ENCODE measurements around the gene RBP3. TPM values are rescaled to one million over a fixed set of nuclear protein-coding genes. Genes with fewer than 3 reads are reported as not detected.
A peak's percentile ranks its signal among the peaks of the same experiment; 100 is the strongest.

Gene RBP3
- total RNA-seq, 5 donors from 2014 or later (not counting 1 experiment from before 2014, with no cell fraction given) = not detected

GRCh38 chr10:47339759-47340607, 8.2 kb upstream of the RBP3 start:
- no peaks in the 10 kb centered on the region for H3K9me3 ChIP-seq
- POLR2A ChIA-PET = no interaction called here
- Mint-ChIP-seq H3K4me1 (peaks cover 0 to 3% (median 0%) of the 10 kb centered on the region in 3 donors), H3K36me3 (no peaks in the 10 kb centered on the region), H3K27me3 (peaks cover 13 to 24% of the 10 kb centered on the region in 2 donors), H3K9me3 (no peaks in the 10 kb centered on the region), H3K4me3 (no peak overlapping the region), H3K27ac (peak overlapping the region in 1 of 2 donors; percentile 3)
- CTCF ChIA-PET = interaction anchor here in 1 of 2 donors (1.0 to 1.6 kb wide), 4 partner anchors 28 to 316 kb away, joined by 3 to 9 read pairs (median 5); no protein-coding TSS in a partner anchor
- no peak overlapping the region for H3K27ac ChIP-seq (ENCODE audit: low read length)
- no peaks in the 10 kb centered on the region for H3K36me3 ChIP-seq (ENCODE audit: control insufficient read depth in 2 of 2, extremely low read depth in 1 of 2, insufficient read depth in 1 of 2, low read length in 1 of 2)
- peak in 1 of 4 experiments; percentile 37 for ATAC-seq (replicated peaks in 1 of 4)
- 72% methylated on average over 11 of the region's 15 CpGs for WGBS (ENCODE audit: insufficient coverage)
- no peak overlapping the region for H3K4me3 ChIP-seq (ENCODE audit: control insufficient read depth in 1 of 2, extremely low read depth in 1 of 2, low read length in 1 of 2)
- H3K4me1 ChIP-seq (ENCODE audit: control insufficient read depth in 1 of 2, extremely low read depth in 1 of 2, insufficient read depth in 2 of 2, low read length in 2 of 2) = no peaks in the 10 kb centered on the region
- H3K27me3 ChIP-seq (replicated peaks in 1 of 2; ENCODE audit: control insufficient read depth in 2 of 2, extremely low read depth in 1 of 2, insufficient read depth in 2 of 2, low read length in 1 of 2) = peaks cover 0 to 12% of the 10 kb centered on the region in 2 experiments
- peak in 1 of 35 experiments; percentile 3 for DNase-seq

- 48% methylated on average over 2 of the region's 5 CpGs for WGBS (ENCODE audit: insufficient coverage)
- ChIA-PET POLR2A (no interaction called here), CTCF (interaction anchor here (1.0 to 1.6 kb wide), 5 partner anchors 15 to 316 kb away, joined by 3 to 9 read pairs (median 5); no protein-coding TSS in a partner anchor)
- H3K27ac ChIP-seq (ENCODE audit: low read length) = no peak overlapping the region
- peak overlapping the region in 1 of 2 donors; percentile 3 for H3K27ac Mint-ChIP-seq
- H3K4me3 Mint-ChIP-seq = no peak overlapping the region
- H3K9me3 ChIP-seq = no peaks in the 10 kb centered on the region
- no peaks in the 10 kb centered on the region for H3K36me3 Mint-ChIP-seq
- H3K36me3 ChIP-seq (ENCODE audit: control insufficient read depth in 2 of 2, extremely low read depth in 1 of 2, insufficient read depth in 1 of 2, low read length in 1 of 2) = no peaks in the 10 kb centered on the region
- peaks cover 13 to 24% of the 10 kb centered on the region in 2 donors for H3K27me3 Mint-ChIP-seq
- H3K4me1 ChIP-seq (ENCODE audit: control insufficient read depth in 1 of 2, extremely low read depth in 1 of 2, insufficient read depth in 2 of 2, low read length in 2 of 2) = no peaks in the 10 kb centered on the region
- ATAC-seq (replicated peaks in 1 of 4) = peak; percentile 48 to 68 (median 64)
- peaks cover 0 to 12% of the 10 kb centered on the region in 2 experiments for H3K27me3 ChIP-seq (replicated peaks in 1 of 2; ENCODE audit: control insufficient read depth in 2 of 2, extremely low read depth in 1 of 2, insufficient read depth in 2 of 2, low read length in 1 of 2)
- H3K9me3 Mint-ChIP-seq = no peaks in the 10 kb centered on the region
- DNase-seq = peak; percentile 19 to 78 (median 56)
- H3K4me1 Mint-ChIP-seq = peaks cover 0 to 3% (median 0%) of the 10 kb centered on the region in 3 donors
- H3K4me3 ChIP-seq (ENCODE audit: control insufficient read depth in 1 of 2, extremely low read depth in 1 of 2, low read length in 1 of 2) = no peak overlapping the region
Measured at GRCh38 chr10:47340608-47341170, 7.5 kb upstream of the RBP3 start.

GRCh38 chr10:47344996-47345870, 2.9 kb upstream of the RBP3 start:
- 69% methylated on average over 9 of the region's 13 CpGs for WGBS (ENCODE audit: insufficient coverage)
- Mint-ChIP-seq H3K4me1 (peaks cover 0 to 3% (median 0%) of the 10 kb centered on the region in 3 donors), H3K4me3 (no peak overlapping the region), H3K27me3 (peaks cover 7 to 9% of the 10 kb centered on the region in 2 donors), H3K36me3 (no peaks in the 10 kb centered on the region), H3K27ac (no peak overlapping the region), H3K9me3 (no peaks in the 10 kb centered on the region)
- POLR2A ChIA-PET = no interaction called here
- Histone ChIP-seq H3K36me3 (ENCODE audit: control insufficient read depth in 2 of 2, extremely low read depth in 1 of 2, insufficient read depth in 1 of 2, low read length in 1 of 2) (no peaks in the 10 kb centered on the region), H3K4me3 (ENCODE audit: control insufficient read depth in 1 of 2, extremely low read depth in 1 of 2, low read length in 1 of 2) (no peak overlapping the region), H3K4me1 (ENCODE audit: control insufficient read depth in 1 of 2, extremely low read depth in 1 of 2, insufficient read depth in 2 of 2, low read length in 2 of 2) (no peaks in the 10 kb centered on the region), H3K27me3 (replicated peaks in 1 of 2; ENCODE audit: control insufficient read depth in 2 of 2, extremely low read depth in 1 of 2, insufficient read depth in 2 of 2, low read length in 1 of 2) (peaks cover 0 to 11% of the 10 kb centered on the region in 2 experiments), H3K9me3 (no peaks in the 10 kb centered on the region), H3K27ac (ENCODE audit: low read length) (no peak overlapping the region)
- no peak for ATAC-seq (replicated peaks in 1 of 4)
- CTCF ChIA-PET = interaction anchor here in 1 of 2 donors (0.8 kb wide), 1 partner anchor 321 kb away, joined by 3 read pairs; no protein-coding TSS in a partner anchor
- no peak for DNase-seq

- ChIA-PET POLR2A (no interaction called here), CTCF (no interaction called here)
- H3K36me3 ChIP-seq (ENCODE audit: control insufficient read depth in 2 of 2, extremely low read depth in 1 of 2, insufficient read depth in 1 of 2, low read length in 1 of 2) = no peaks in the 10 kb centered on the region
- DNase-seq (no peak), ATAC-seq (replicated peaks in 1 of 4) (no peak)
- peaks cover 0 to 8% of the 10 kb centered on the region in 2 experiments for H3K27me3 ChIP-seq (replicated peaks in 1 of 2; ENCODE audit: control insufficient read depth in 2 of 2, extremely low read depth in 1 of 2, insufficient read depth in 2 of 2, low read length in 1 of 2)
- 70% methylated on average over 7 of the region's 13 CpGs for WGBS (ENCODE audit: insufficient coverage)
- no peaks in the 10 kb centered on the region for H3K4me1 Mint-ChIP-seq
- no peak overlapping the region for H3K4me3 ChIP-seq (ENCODE audit: control insufficient read depth in 1 of 2, extremely low read depth in 1 of 2, low read length in 1 of 2)
- no peaks in the 10 kb centered on the region for H3K36me3 Mint-ChIP-seq
- H3K9me3 ChIP-seq = no peaks in the 10 kb centered on the region
- H3K4me1 ChIP-seq (ENCODE audit: control insufficient read depth in 1 of 2, extremely low read depth in 1 of 2, insufficient read depth in 2 of 2, low read length in 2 of 2) = no peaks in the 10 kb centered on the region
- no peaks in the 10 kb centered on the region for H3K9me3 Mint-ChIP-seq
- no peak overlapping the region for H3K27ac ChIP-seq (ENCODE audit: low read length)
- H3K27me3 Mint-ChIP-seq = no peaks in the 10 kb centered on the region
- no peak overlapping the region for H3K27ac Mint-ChIP-seq
- H3K4me3 Mint-ChIP-seq = no peak overlapping the region
Measured at GRCh38 chr10:47346581-47347302, 1.4 kb upstream of the RBP3 start.

- 38% methylated on average over 1 of the region's 4 CpGs for WGBS (ENCODE audit: insufficient coverage)
- Histone ChIP-seq H3K27ac (ENCODE audit: low read length) (no peak overlapping the region), H3K4me1 (ENCODE audit: control insufficient read depth in 1 of 2, extremely low read depth in 1 of 2, insufficient read depth in 2 of 2, low read length in 2 of 2) (no peaks in the 10 kb centered on the region), H3K27me3 (replicated peaks in 1 of 2; ENCODE audit: control insufficient read depth in 2 of 2, extremely low read depth in 1 of 2, insufficient read depth in 2 of 2, low read length in 1 of 2) (peaks cover 0 to 11% of the 10 kb centered on the region in 2 experiments), H3K4me3 (ENCODE audit: control insufficient read depth in 1 of 2, extremely low read depth in 1 of 2, low read length in 1 of 2) (no peak overlapping the region), H3K9me3 (no peaks in the 10 kb centered on the region), H3K36me3 (ENCODE audit: control insufficient read depth in 2 of 2, extremely low read depth in 1 of 2, insufficient read depth in 1 of 2, low read length in 1 of 2) (no peaks in the 10 kb centered on the region)
- no peaks in the 10 kb centered on the region for H3K4me1 Mint-ChIP-seq
- DNase-seq (no peak), ATAC-seq (replicated peaks in 1 of 4) (no peak)
- ChIA-PET CTCF (no interaction called here), POLR2A (no interaction called here)
- no peak overlapping the region for H3K4me3 Mint-ChIP-seq
- no peaks in the 10 kb centered on the region for H3K9me3 Mint-ChIP-seq
- no peaks in the 10 kb centered on the region for H3K36me3 Mint-ChIP-seq
- H3K27me3 Mint-ChIP-seq = no peaks in the 10 kb centered on the region
- H3K27ac Mint-ChIP-seq = no peak overlapping the region
Measured at GRCh38 chr10:47347303-47347675, 874 bp upstream of the RBP3 start.
